Ovary (tissue), 9 donors: ENCODE data around the gene FOSL2. TPM values are rescaled to one million over a fixed set of nuclear protein-coding genes. Genes with fewer than 3 reads are reported as not detected.
A peak's percentile ranks its signal among the peaks of the same experiment; 100 is the strongest.

Source experiments
- DNase-seq, 5 donors: peaks; one replicate each; pipeline ENCODE4 v3.0.0-alpha.2; 2019 to 2020
- H3K27ac ChIP-seq, 2 donors: fragments of 200-600 bp; one replicate each; pipeline versions ENCODE4 v1.5.1 to v1.8.0; 2019 to 2022
- H3K27me3 ChIP-seq: fragments of 200-600 bp; one replicate; pipeline ENCODE4 v1.8.0; 2022
- H3K36me3 ChIP-seq: fragments of 200-600 bp; sonication (generic); one replicate; pipeline ENCODE4 v1.5.1; 2019
- H3K4me1 ChIP-seq: one replicate; pipeline ENCODE4 v1.8.1; 2013; ENCODE audit warnings: mild to moderate bottlenecking, moderate library complexity; ENCODE audit not compliant: insufficient read depth
- H3K4me3 ChIP-seq: fragments of 200-600 bp; sonication (generic); one replicate; pipeline ENCODE4 v1.5.1; 2017
- H3K9me3 ChIP-seq, 2 donors: fragments of 200-600 bp in 1 of 2; sonication (generic) in 1 of 2; one replicate each; pipeline versions ENCODE4 v1.5.1 to v1.8.1; 2013 to 2019; ENCODE audit warnings: mild to moderate bottlenecking in 1 of 2, moderate library complexity in 1 of 2
- CTCF ChIP-seq, 3 donors: fragments of 450-650 bp in 2 of 3; fragments of 200-600 bp in 1 of 3; IDR thresholded peaks; one replicate each; pipeline versions ENCODE4 v1.5.1 to v1.8.0; 2016 to 2022; ENCODE audit warnings: antibody characterized with exemption in 3 of 3, mild to moderate bottlenecking in 1 of 3
- EP300 ChIP-seq: sonication (generic); formaldehyde crosslinking; IDR thresholded peaks from one replicate; pipeline ENCODE4 v1.6.1; 2017; ENCODE audit warnings: antibody characterized with exemption
- POLR2A ChIP-seq: fragments of 450-650 bp; IDR thresholded peaks from one replicate; pipeline ENCODE4 v1.6.1; 2017; ENCODE audit warnings: antibody characterized with exemption, mild to moderate bottlenecking, moderate library complexity
- WGBS, 3 donors: extraction: QIAGEN DNeasy Blood & Tissue Kit in 1 of 3; methylation state at CpG; one replicate each; pipeline versions ENCODE4 v1.1.5 to v1.1.7; 2013 to 2017; 5-methylcytosine and 5-hydroxymethylcytosine counted together
- intact Hi-C, 4 donors: fragments of 100-400 bp; cut with DNase I; formaldehyde crosslinking; loops; one replicate each; pipeline versions ENCODE4 v1.11.0 to v1.15.1; 2022 to 2023
- polyA plus RNA-seq, 2 donors: library from polyadenylated mRNA; stranded (reverse); fragments of 200-250 nt in 1 of 2; fragments of 350-450 nt in 1 of 2; fragmentation: Illumina TruSeq in 1 of 2; extraction: RNeasy Lipid Tissue Mini Kit (QIAGEN cat#74804) in 1 of 2; gene quantifications; one replicate each; pipeline ENCODE4 v1.2.3, GENCODE V29; 2013 to 2014
- total RNA-seq, 7 donors: library from RNA; depleted of rRNA in 2 of 7; stranded (reverse); fragments of >200 nt in 2 of 7; fragmentation: NEBNext Ultra II Directional in 3 of 7; extraction: Animal tissue kit (Norgen Biotek cat#: 25700) in 3 of 7; gene quantifications; one replicate each; pipeline versions ENCODE4 v1.1.0 to v1.2.4, GENCODE V29; 2016 to 2023
- donor health status: DM: no; HTN: no; CAD: no; lungs with moderate emphysema.
- donor health status: DM: no; HTN: no; CAD: no.
- donor health status: Bipolar disorder and iron deficiency.
- donor health status: DM: yes; HTN: yes; CAD: no.
- donor health status: DM: no; HTN: no; CAD: no.
- donor health status: DM: yes; HTN: yes; CAD: no.

FOSL2 gene
- total and polyA plus RNA-seq, 9 donors = 56.2 to 322 (median 146) TPM

GRCh38 chr2:28389399-28390240 is 3.0 kb upstream of the FOSL2 start:
- Histone ChIP-seq H3K27me3 (no peaks in the 10 kb centered on the region), H3K9me3 (no peaks in the 10 kb centered on the region), H3K4me3 (peak overlapping the region; percentile 85), H3K36me3 (no peaks in the 10 kb centered on the region), H3K27ac (peak overlapping the region; percentile 98 to 99), H3K4me1 (no peaks in the 10 kb centered on the region)
- intact Hi-C loops = loop anchor here (2.0 to 10.0 kb wide), 11 partner anchors 42 to 682 kb away; partner anchors contain the start of genes MRPL33 (in 2 of the 4), BABAM2 (in 1 of the 4) and RBKS (in 1 of the 4)
- WGBS, 3 donors = 21 to 49% (median 23%) methylated on average over 8 to 17 of the region's 17 CpGs
- DNase-seq = no peak
- TF ChIP-seq POLR2A (no peak), CTCF (IDR thresholded peaks at IDR 0.05) (no peak), EP300 (peak; percentile 4)

- 0 to 1% (median 1%) methylated on average over 30 to 45 of the region's 45 CpGs for WGBS, 3 donors
- H3K4me1 ChIP-seq = no peaks in the 10 kb centered on the region
- H3K9me3 ChIP-seq = no peaks in the 10 kb centered on the region
- H3K4me3 ChIP-seq = peak overlapping the region; percentile 85
- TF ChIP-seq POLR2A = peak; percentile 44
- TF ChIP-seq CTCF (IDR thresholded peaks at IDR 0.05) = peak in 2 of 3 donors; percentile 50 to 56
- no peak for TF ChIP-seq EP300
- no peaks in the 10 kb centered on the region for H3K27me3 ChIP-seq
- H3K36me3 ChIP-seq = no peaks in the 10 kb centered on the region
- DNase-seq = peak; percentile 95 to 97 (median 95)
- H3K27ac ChIP-seq = peak overlapping the region; percentile 98 to 99
- intact Hi-C loops = loop anchor here (2.0 to 10.0 kb wide), 9 partner anchors 48 to 683 kb away; partner anchors contain the start of genes MRPL33 (in 2 of the 4), BABAM2 (in 1 of the 4) and RBKS (in 1 of the 4)
These were observed 2.4 kb upstream of the FOSL2 start for GRCh38 chr2:28390241-28390745.

GRCh38 chr2:28390746-28391563 is 1.7 kb upstream of the FOSL2 start:
- TF ChIP-seq EP300 (peak; percentile 36), CTCF (IDR thresholded peaks at IDR 0.05) (no peak)
- 0% methylated on average over 49 of the region's 49 CpGs for WGBS, 3 donors
- Histone ChIP-seq H3K9me3 (no peaks in the 10 kb centered on the region), H3K27ac (peak overlapping the region; percentile 98 to 99), H3K4me3 (peak overlapping the region; percentile 85), H3K27me3 (no peaks in the 10 kb centered on the region), H3K4me1 (no peaks in the 10 kb centered on the region), H3K36me3 (no peaks in the 10 kb centered on the region)
- DNase-seq = peak; percentile 88 to 95 (median 91)
- intact Hi-C loops = loop anchor here (2.0 to 10.0 kb wide), 9 partner anchors 49 to 684 kb away; partner anchors contain the start of genes MRPL33 (in 2 of the 4), BABAM2 (in 1 of the 4) and RBKS (in 1 of the 4)
